Colonic mucosa (tissue), 4 donors: ENCODE measurements around the gene ATP9B. TPM values are rescaled to one million over a fixed set of nuclear protein-coding genes. Genes with fewer than 3 reads are reported as not detected.

Source experiments
- DNase-seq: peaks from one replicate; pipeline ENCODE4 v3.0.0-alpha.2; 2020
- H3K27ac ChIP-seq: fragments of 200-600 bp; one replicate; pipeline ENCODE4 v1.8.0; 2021
- H3K27me3 ChIP-seq: fragments of 200-600 bp; one replicate; pipeline ENCODE4 v1.8.0; 2021
- H3K36me3 ChIP-seq: fragments of 200-600 bp; one replicate; pipeline ENCODE4 v1.8.0; 2021
- H3K4me1 ChIP-seq: fragments of 200-600 bp; one replicate; pipeline ENCODE4 v1.8.0; 2021; ENCODE audit warnings: mild to moderate bottlenecking
- H3K4me3 ChIP-seq: fragments of 200-600 bp; one replicate; pipeline ENCODE4 v1.8.0; 2021
- H3K9ac ChIP-seq, 2 donors: one replicate each; pipeline ENCODE4 v1.7.0; 2013; ENCODE audit warnings: control low read depth in 2 of 2, low read depth in 2 of 2, low read length in 2 of 2
- H3K9me3 ChIP-seq: fragments of 200-600 bp; one replicate; pipeline ENCODE4 v1.8.0; 2021
- intact Hi-C: fragments of 100-400 bp; cut with DNase I; formaldehyde crosslinking; loops from one replicate; pipeline ENCODE4 v1.14.1; 2022
- total RNA-seq, 2 donors: library from RNA; stranded (reverse); fragmentation: NEBNext Ultra II Directional in 1 of 2; extraction: Animal tissue kit (Norgen Biotek cat#: 25700) in 1 of 2; gene quantifications; one replicate each; pipeline ENCODE4 v1.2.1, GENCODE V29; 2021
- TF ChIP-seq, protein P1 (sequence below): fragments of 200-600 bp; IDR thresholded peaks from one replicate; pipeline ENCODE4 v1.8.0; 2022; ENCODE audit warnings: antibody characterized with exemption, mild to moderate bottlenecking
- donor health status: healthy.
- donor health status: DM: no; HTN: no; CAD: no.
- donor health status: DM: no; HTN: no; CAD: no.

ATP9B gene
- total RNA-seq, 2 donors from 2014 or later: 20.4 to 30.3 TPM

DNA sequence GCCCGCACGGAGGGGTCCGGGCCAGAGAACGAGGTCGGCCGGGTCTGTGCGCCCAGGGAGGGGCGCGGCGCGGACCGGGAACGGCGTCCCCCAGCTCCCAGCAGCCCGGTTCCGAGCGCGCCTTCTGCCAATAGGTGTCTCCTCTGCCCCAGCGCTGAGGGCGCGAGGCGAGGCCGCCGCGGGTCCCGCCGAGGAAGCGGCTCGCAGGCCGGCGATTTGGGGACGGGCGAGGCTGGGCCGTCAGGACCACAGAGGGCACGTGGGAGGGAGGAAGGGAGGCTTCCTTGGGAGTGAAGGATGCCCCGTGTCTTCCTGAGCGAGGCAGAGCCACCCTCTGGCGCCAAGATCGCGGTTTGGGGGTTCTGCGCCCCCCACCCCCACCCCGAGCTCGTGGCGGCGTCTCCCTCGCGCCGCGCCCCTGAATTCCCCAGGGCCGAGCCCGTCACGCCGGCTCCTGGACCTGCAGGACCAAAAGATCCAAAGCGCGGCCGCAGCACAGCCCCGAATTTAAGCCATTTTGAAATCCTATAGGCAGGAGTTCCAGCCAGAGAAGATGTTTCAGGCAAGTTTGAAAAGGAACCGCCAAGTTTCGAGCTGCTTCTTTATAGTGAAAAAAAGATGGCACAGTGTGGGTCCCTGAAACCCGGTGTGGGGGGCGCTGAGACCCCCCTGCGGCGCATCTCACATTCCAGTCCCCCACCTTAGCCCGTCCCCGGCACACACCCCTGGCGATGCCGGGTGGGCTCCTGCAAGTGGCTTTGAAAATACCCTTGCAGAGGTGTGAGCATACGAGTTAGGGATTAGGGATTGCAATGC, 327.4 kb downstream of the ATP9B start:
- Histone ChIP-seq H3K4me1 (peaks cover 4% of the 10 kb centered on the region), H3K9ac (peak overlapping the region in 1 of 2 donors; percentile 24), H3K9me3 (no peaks in the 10 kb centered on the region), H3K27me3 (peaks cover 56% of the 10 kb centered on the region), H3K36me3 (no peaks in the 10 kb centered on the region), H3K4me3 (peak overlapping the region; percentile 42), H3K27ac (no peak overlapping the region)
- intact Hi-C loops: no loop called here
- TF ChIP-seq, protein P1, sequence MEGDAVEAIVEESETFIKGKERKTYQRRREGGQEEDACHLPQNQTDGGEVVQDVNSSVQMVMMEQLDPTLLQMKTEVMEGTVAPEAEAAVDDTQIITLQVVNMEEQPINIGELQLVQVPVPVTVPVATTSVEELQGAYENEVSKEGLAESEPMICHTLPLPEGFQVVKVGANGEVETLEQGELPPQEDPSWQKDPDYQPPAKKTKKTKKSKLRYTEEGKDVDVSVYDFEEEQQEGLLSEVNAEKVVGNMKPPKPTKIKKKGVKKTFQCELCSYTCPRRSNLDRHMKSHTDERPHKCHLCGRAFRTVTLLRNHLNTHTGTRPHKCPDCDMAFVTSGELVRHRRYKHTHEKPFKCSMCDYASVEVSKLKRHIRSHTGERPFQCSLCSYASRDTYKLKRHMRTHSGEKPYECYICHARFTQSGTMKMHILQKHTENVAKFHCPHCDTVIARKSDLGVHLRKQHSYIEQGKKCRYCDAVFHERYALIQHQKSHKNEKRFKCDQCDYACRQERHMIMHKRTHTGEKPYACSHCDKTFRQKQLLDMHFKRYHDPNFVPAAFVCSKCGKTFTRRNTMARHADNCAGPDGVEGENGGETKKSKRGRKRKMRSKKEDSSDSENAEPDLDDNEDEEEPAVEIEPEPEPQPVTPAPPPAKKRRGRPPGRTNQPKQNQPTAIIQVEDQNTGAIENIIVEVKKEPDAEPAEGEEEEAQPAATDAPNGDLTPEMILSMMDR: no peak
- peak; percentile 53 for DNase-seq

DNA sequence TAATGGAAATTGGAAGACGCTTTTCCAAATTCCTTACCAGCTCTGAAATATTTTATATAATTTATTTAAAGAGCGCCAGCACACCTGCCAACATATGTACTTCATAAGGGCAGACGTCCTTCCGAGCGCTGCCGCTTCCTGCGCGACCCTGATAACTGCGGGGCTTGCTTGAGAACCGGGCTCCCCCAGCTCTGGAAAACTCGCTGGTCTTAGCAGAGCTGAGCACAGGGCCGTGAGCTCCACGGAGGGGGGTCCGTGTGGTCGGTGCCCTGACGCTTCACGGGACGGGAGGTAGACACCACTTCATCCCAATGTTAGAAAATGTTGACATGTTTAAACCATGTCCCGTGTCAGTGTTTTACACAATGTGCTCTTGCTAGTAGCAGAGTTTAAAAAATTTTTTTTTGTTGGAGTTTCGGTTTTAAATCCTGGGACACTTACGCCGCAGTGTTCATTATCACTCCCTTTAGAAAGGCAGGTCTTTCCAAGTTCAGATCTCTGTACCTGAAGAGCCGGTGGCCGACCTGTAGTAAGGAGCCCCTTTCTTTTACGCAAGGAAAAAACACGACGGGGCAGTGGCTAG, 328.1 kb downstream of the ATP9B start:
- Histone ChIP-seq H3K9ac (no peak overlapping the region), H3K27me3 (peaks cover 56% of the 10 kb centered on the region), H3K4me3 (peak overlapping the region; percentile 42), H3K4me1 (peaks cover 4% of the 10 kb centered on the region), H3K9me3 (no peaks in the 10 kb centered on the region), H3K27ac (no peak overlapping the region), H3K36me3 (no peaks in the 10 kb centered on the region)
- intact Hi-C loops: no loop called here
- TF ChIP-seq, protein P1: no peak
- DNase-seq: no peak

DNA sequence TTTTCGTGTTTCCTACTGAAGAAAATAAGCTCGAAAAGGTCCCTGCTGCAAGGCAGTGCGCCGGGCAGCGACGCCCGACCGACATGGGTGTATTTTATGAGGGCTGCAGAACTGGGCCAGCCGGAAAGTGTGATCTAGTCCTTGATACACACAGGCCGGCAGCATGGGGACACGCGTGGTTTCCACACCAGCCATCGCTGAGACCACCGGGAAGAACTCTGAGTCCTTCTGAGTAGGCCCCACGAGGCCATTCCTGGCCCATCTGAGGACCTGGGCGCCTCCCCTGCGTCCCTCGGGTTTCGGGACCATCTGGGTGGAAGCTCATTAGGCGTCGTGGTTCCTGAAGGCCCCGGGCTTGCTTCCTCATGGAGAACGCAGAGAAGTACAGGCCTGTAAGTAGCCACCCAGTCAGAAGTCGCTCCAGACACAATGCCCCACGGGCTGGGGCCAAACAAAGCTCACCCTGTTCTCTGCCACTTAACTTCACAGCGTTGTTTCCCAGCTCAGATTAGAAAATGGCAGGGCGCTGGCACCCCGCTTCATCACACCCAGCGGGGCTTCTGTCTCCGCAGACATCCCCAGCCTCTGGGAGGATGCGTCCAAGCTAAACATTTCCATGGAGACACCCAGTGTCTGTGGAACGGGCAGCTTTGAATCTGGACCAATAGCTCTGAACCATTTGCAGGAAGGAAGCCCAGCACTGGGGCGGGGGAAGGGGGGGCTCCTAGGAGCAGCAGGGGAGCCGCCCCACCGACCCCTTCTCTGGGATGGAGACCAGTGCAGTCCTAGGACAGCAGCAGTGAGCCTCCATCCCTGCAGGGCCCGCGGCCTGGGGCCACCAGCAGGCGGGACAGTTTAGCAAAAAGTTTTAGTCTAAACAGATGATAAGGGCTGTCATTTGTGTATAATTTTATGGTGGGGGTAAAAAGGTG, 328.9 kb downstream of the ATP9B start:
- intact Hi-C loops: no loop called here
- no peak overlapping the region for H3K4me3 ChIP-seq
- H3K9me3 ChIP-seq: no peaks in the 10 kb centered on the region
- peaks cover 49% of the 10 kb centered on the region for H3K27me3 ChIP-seq
- H3K4me1 ChIP-seq: peaks cover 2% of the 10 kb centered on the region
- no peak overlapping the region for H3K27ac ChIP-seq
- TF ChIP-seq, protein P1: no peak
- no peak overlapping the region for H3K9ac ChIP-seq
- no peak for DNase-seq
- H3K36me3 ChIP-seq: no peaks in the 10 kb centered on the region

- H3K4me3 ChIP-seq: peak overlapping the region; percentile 50
- peaks cover 41% of the 10 kb centered on the region for H3K27me3 ChIP-seq
- H3K27ac ChIP-seq: peak overlapping the region; percentile 40
- no peaks in the 10 kb centered on the region for H3K4me1 ChIP-seq
- no peak for DNase-seq
- TF ChIP-seq, protein P1: no peak
- intact Hi-C loops: no loop called here
- no peaks in the 10 kb centered on the region for H3K9me3 ChIP-seq
- H3K36me3 ChIP-seq: no peaks in the 10 kb centered on the region
- H3K9ac ChIP-seq: peak overlapping the region in 1 of 2 donors; percentile 63
Observed at GRCh38 chr18:79399275-79400081, 330.3 kb downstream of the ATP9B start.
